ENCODE data around the gene RASA2. TPM values are rescaled to one million over a fixed set of nuclear protein-coding genes. Genes with fewer than 3 reads are reported as not detected.

RASA2 gene
- total RNA-seq, 1 experiment from 2014 or later, result 17.1 TPM

- no peaks in the 10 kb centered on the region for H3K27me3 ChIP-seq (ENCODE audit: insufficient read depth, low read depth)
- H3K4me1 ChIP-seq (replicated peaks; ENCODE audit: insufficient read depth), result peaks cover 13% of the 10 kb centered on the region
- POLR2A ChIA-PET (ENCODE audit: unreplicated experiment), result interaction anchor here (0.6 kb wide), 1 partner anchor 12 kb away, joined by 4 read pairs; no protein-coding TSS in a partner anchor
- CTCF ChIA-PET, result interaction anchor here (0.5 to 1.8 kb wide), 8 partner anchors 18 to 1233 kb away, joined by 3 to 11 read pairs (median 4); no protein-coding TSS in a partner anchor
- no TSS peak for BruUV-seq (replicated peaks)
- peaks cover 6% of the 10 kb centered on the region; the same call in 1 of the 2 replicates for H3F3A ChIP-seq (ENCODE audit: insufficient read depth, low read depth)
- no peak overlapping the region for H2AFZ ChIP-seq
- H3K79me2 ChIP-seq (ENCODE audit: low read depth), result no peaks in the 10 kb centered on the region
- H4K20me1 ChIP-seq (ENCODE audit: insufficient read depth), result no peaks in the 10 kb centered on the region
- TF ChIP-seq EZH2 (IDR thresholded peaks at IDR 0.05; ENCODE audit: low read depth) (no peak), CTCF (conservative IDR thresholded peaks at IDR 0.05) (peak; percentile 83)
- H3K9me3 ChIP-seq (ENCODE audit: insufficient read depth, low read depth), result peaks cover 4% of the 10 kb centered on the region
- no peak overlapping the region for H3K4me3 ChIP-seq
- H3K9me2 ChIP-seq (ENCODE audit: insufficient read depth), result no peaks in the 10 kb centered on the region
- peak; percentile 57 to 86 for DNase-seq
- H3K27ac ChIP-seq, result no peak overlapping the region
- no peaks in the 10 kb centered on the region for H3K36me3 ChIP-seq (ENCODE audit: low read depth)
- intact Hi-C loops (cut with micrococcal nuclease; ENCODE audit: unreplicated experiment), result loop anchor here (1.0 to 2.0 kb wide), 3 partner anchors 27 to 278 kb away; partner anchors contain the start of genes RASA2 and RNF7
- H3K4me2 ChIP-seq, result no peak overlapping the region
Observed at GRCh38 chr3:141460097-141460704, 26.6 kb upstream of the RASA2 start.

- Histone ChIP-seq H3K9me3 (ENCODE audit: insufficient read depth, low read depth) (peaks cover 4% of the 10 kb centered on the region), H3K36me3 (ENCODE audit: low read depth) (no peaks in the 10 kb centered on the region), H4K20me1 (ENCODE audit: insufficient read depth) (no peaks in the 10 kb centered on the region), H3K79me2 (ENCODE audit: low read depth) (no peaks in the 10 kb centered on the region), H3K4me3 (no peak overlapping the region), H3K4me1 (replicated peaks; ENCODE audit: insufficient read depth) (no peaks in the 10 kb centered on the region), H3K9me2 (ENCODE audit: insufficient read depth) (no peaks in the 10 kb centered on the region), H3K4me2 (no peak overlapping the region), H3K27ac (no peak overlapping the region), H2AFZ (no peak overlapping the region), H3K27me3 (ENCODE audit: insufficient read depth, low read depth) (no peaks in the 10 kb centered on the region), H3F3A (ENCODE audit: insufficient read depth, low read depth) (peaks cover 6% of the 10 kb centered on the region; the same call in 1 of the 2 replicates)
- ChIA-PET POLR2A (ENCODE audit: unreplicated experiment) (no interaction called here), CTCF (no interaction called here)
- no peak for TF ChIP-seq CTCF (conservative IDR thresholded peaks at IDR 0.05)
- no peak for TF ChIP-seq EZH2 (IDR thresholded peaks at IDR 0.05; ENCODE audit: low read depth)
- DNase-seq, result no peak
- intact Hi-C loops (cut with micrococcal nuclease; ENCODE audit: unreplicated experiment), result no loop called here
- no TSS peak for BruUV-seq (replicated peaks)
Observed at GRCh38 chr3:141462176-141462859, 24.5 kb upstream of the RASA2 start.

- Histone ChIP-seq H3K79me2 (ENCODE audit: low read depth) (no peaks in the 10 kb centered on the region), H3K27ac (no peak overlapping the region), H3K4me2 (no peak overlapping the region), H3K9me3 (ENCODE audit: insufficient read depth, low read depth) (peaks cover 4% of the 10 kb centered on the region), H3K9me2 (ENCODE audit: insufficient read depth) (no peaks in the 10 kb centered on the region), H3K27me3 (ENCODE audit: insufficient read depth, low read depth) (no peaks in the 10 kb centered on the region), H3K36me3 (ENCODE audit: low read depth) (no peaks in the 10 kb centered on the region), H3K4me3 (no peak overlapping the region), H4K20me1 (ENCODE audit: insufficient read depth) (no peaks in the 10 kb centered on the region), H2AFZ (no peak overlapping the region), H3F3A (ENCODE audit: insufficient read depth, low read depth) (no peaks in the 10 kb centered on the region), H3K4me1 (replicated peaks; ENCODE audit: insufficient read depth) (no peaks in the 10 kb centered on the region)
- TF ChIP-seq EZH2 (IDR thresholded peaks at IDR 0.05; ENCODE audit: low read depth), result no peak
- DNase-seq, result no peak
- ChIA-PET POLR2A (ENCODE audit: unreplicated experiment) (no interaction called here), CTCF (interaction anchor here (0.6 to 0.8 kb wide), 2 partner anchors 13 to 160 kb away, joined by 3 to 8 read pairs; no protein-coding TSS in a partner anchor)
- no TSS peak for BruUV-seq (replicated peaks)
- intact Hi-C loops (cut with micrococcal nuclease; ENCODE audit: unreplicated experiment), result no loop called here
Observed at GRCh38 chr3:141465221-141465620, 21.6 kb upstream of the RASA2 start.

All from PC-9 (cell line).